ENCODE data around the gene ATXN1.

The ATXN1 gene

GRCh38 chr6:16690608-16691142 is 70.6 kb downstream of the ATXN1 start:
- TF ChIP-seq, protein P1, sequence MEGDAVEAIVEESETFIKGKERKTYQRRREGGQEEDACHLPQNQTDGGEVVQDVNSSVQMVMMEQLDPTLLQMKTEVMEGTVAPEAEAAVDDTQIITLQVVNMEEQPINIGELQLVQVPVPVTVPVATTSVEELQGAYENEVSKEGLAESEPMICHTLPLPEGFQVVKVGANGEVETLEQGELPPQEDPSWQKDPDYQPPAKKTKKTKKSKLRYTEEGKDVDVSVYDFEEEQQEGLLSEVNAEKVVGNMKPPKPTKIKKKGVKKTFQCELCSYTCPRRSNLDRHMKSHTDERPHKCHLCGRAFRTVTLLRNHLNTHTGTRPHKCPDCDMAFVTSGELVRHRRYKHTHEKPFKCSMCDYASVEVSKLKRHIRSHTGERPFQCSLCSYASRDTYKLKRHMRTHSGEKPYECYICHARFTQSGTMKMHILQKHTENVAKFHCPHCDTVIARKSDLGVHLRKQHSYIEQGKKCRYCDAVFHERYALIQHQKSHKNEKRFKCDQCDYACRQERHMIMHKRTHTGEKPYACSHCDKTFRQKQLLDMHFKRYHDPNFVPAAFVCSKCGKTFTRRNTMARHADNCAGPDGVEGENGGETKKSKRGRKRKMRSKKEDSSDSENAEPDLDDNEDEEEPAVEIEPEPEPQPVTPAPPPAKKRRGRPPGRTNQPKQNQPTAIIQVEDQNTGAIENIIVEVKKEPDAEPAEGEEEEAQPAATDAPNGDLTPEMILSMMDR (IDR thresholded peaks at IDR 0.05; ENCODE audit: insufficient read depth, low read length, poor library complexity, severe bottlenecking), result no peak
- Histone ChIP-seq H3K27me3 (replicated peaks; ENCODE audit: control insufficient read depth, insufficient read depth, low read length) (no peaks in the 10 kb centered on the region), H3K36me3 (ENCODE audit: control insufficient read depth, insufficient read depth, low read length) (no peaks in the 10 kb centered on the region), H3K4me3 (replicated peaks; ENCODE audit: low read depth, low read length) (no peak overlapping the region; the same call in 1 of the 2 replicates)
- DNase-seq (ENCODE audit: extremely low read depth, insufficient read length), result peak; percentile 61

- Histone ChIP-seq H3K36me3 (ENCODE audit: control insufficient read depth, insufficient read depth, low read length) (no peaks in the 10 kb centered on the region), H3K27me3 (replicated peaks; ENCODE audit: control insufficient read depth, insufficient read depth, low read length) (no peaks in the 10 kb centered on the region), H3K4me3 (replicated peaks; ENCODE audit: low read depth, low read length) (no peak overlapping the region)
- DNase-seq (ENCODE audit: extremely low read depth, insufficient read length), result no peak
- TF ChIP-seq, protein P1 (IDR thresholded peaks at IDR 0.05; ENCODE audit: insufficient read depth, low read length, poor library complexity, severe bottlenecking), result no peak
These were observed 71.3 kb downstream of the ATXN1 start for GRCh38 chr6:16689788-16690607.

- H3K36me3 ChIP-seq (ENCODE audit: control insufficient read depth, insufficient read depth, low read length), result no peaks in the 10 kb centered on the region
- TF ChIP-seq, protein P1 (IDR thresholded peaks at IDR 0.05; ENCODE audit: insufficient read depth, low read length, poor library complexity, severe bottlenecking), result no peak
- no peak overlapping the region for H3K4me3 ChIP-seq (replicated peaks; ENCODE audit: low read depth, low read length)
- no peak for DNase-seq (ENCODE audit: extremely low read depth, insufficient read length)
- H3K27me3 ChIP-seq (replicated peaks; ENCODE audit: control insufficient read depth, insufficient read depth, low read length), result no peaks in the 10 kb centered on the region
These were observed 72.2 kb downstream of the ATXN1 start for GRCh38 chr6:16688984-16689636.

DNA sequence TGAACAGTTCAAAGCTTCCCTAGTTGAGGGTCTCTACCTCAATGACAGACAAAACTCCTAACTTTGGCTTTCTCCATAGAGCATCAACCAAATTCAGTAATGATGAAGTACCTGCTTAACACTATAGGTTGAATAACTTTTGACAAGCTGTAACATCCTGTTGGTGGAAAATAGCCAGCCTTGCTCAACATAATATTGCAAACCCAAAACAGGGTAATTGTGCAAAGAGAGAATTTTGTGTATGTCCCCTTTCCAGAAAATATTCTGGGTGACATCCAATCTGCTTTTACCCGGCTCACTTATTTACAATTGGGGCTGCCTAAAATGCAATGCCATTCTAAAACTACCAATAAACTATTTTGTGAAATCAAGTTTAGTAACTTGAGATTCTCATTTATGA is 72.8 kb downstream of the ATXN1 start:
- Histone ChIP-seq H3K4me3 (replicated peaks; ENCODE audit: low read depth, low read length) (no peak overlapping the region), H3K36me3 (ENCODE audit: control insufficient read depth, insufficient read depth, low read length) (no peaks in the 10 kb centered on the region), H3K27me3 (replicated peaks; ENCODE audit: control insufficient read depth, insufficient read depth, low read length) (no peaks in the 10 kb centered on the region)
- DNase-seq (ENCODE audit: extremely low read depth, insufficient read length), result no peak
- TF ChIP-seq, protein P1 (IDR thresholded peaks at IDR 0.05; ENCODE audit: insufficient read depth, low read length, poor library complexity, severe bottlenecking), result no peak

GRCh38 chr6:16687045-16687444 is 74.2 kb downstream of the ATXN1 start:
- no peak overlapping the region for H3K4me3 ChIP-seq (replicated peaks; ENCODE audit: low read depth, low read length)
- no peaks in the 10 kb centered on the region for H3K27me3 ChIP-seq (replicated peaks; ENCODE audit: control insufficient read depth, insufficient read depth, low read length)
- no peak for DNase-seq (ENCODE audit: extremely low read depth, insufficient read length)
- TF ChIP-seq, protein P1 (IDR thresholded peaks at IDR 0.05; ENCODE audit: insufficient read depth, low read length, poor library complexity, severe bottlenecking), result no peak
- H3K36me3 ChIP-seq (ENCODE audit: control insufficient read depth, insufficient read depth, low read length), result no peaks in the 10 kb centered on the region
